Measurements from ENCODE around the gene NFATC3.

The NFATC3 gene

DNA sequence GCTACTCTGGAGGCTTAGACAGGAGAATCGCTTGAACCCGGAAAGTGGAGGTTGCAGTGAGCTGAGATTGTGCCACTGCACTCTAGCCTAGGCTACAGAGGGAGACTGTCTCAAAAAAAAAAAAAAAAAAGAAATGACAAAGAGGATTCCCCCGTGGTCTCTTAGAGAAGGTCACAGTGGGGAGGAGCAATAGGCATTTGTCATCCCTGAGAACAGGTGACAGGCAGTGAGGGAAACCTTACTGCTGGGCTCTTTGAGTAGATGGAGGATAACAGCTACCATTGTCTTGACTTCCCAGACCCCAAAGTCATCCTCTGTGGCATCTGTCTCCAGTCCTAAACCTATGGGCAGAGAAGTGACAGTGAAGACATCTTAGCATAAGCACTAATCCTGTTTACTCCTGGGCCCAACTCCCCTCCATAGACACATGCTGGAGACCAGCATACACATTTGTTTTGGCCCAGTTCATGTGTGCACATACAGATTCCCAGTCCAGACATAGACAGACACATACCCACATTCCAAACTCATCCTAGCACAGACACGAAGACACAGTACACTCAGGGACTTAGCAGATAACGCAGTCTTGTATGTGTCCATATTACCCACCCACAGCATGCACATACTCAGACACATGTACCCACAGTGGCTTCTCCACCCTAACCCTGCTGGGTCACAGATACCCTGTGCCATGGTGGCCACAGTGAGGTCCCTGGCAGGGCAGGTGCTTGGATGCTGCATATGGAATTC, 148.1 kb downstream of the NFATC3 start:
- DNase-seq, result no peak

DNA sequence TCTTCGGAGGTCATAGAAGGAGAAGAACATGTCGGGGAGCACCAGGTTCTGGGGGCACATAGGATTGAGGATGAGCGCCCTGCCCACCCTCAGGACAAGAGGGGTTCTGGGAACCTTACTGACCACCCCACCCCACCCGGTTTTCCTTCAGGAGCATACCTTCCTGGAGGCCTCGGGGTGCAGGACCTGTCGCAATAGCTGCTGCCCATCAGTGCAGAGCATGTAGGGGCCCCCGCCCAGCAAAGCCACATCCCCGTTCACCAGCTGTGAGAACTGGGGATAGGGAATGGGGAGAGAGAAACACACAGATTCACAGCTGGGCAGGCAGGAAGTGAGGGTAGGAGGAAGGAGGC, 148.6 kb downstream of the NFATC3 start:
- peak in 1 of 2 experiments; percentile 29 for DNase-seq

DNA sequence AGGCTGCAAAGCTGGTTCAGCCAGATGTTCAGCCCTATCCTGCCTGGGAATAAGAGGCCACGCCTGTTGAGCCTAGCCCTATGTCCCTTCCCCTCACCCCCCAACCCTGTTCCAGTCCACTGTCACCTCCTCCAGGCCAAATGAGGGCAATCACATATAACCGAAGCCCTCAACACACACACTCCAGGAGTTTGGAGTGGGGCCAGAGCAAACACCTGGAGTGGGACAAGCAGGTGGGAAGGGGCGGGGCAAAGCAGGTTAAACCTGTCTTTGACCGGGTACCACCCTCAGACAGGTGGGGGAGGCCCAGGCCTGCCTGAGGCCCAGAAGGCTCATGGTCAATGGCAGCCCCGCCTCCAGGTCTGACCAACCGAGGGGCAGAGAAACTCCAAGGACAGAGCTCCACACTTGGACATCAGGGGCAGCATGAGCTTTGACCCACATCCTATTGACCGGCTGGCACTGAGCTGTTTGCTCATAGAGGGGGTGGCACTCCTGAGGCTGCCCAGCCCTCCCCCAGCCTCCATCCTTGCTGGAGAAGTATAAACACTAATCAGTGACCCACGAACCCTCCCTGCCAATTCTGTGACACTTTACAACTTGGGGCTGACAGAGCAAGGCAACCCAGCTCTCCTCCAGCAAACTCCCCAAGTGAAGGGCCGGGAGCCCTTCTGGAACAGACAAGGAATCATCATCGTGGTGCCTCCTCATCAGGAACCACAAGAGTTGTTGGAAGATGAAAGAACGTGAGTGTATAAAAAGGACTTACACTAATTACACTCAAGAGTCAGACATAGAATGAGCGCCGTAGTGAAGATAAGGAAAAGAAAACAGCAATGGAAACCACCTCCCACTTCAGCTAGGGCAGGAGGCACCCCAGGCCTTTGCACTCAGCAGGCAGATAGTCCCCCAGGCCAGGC, 149.3 kb downstream of the NFATC3 start:
- DNase-seq, result no peak

DNA sequence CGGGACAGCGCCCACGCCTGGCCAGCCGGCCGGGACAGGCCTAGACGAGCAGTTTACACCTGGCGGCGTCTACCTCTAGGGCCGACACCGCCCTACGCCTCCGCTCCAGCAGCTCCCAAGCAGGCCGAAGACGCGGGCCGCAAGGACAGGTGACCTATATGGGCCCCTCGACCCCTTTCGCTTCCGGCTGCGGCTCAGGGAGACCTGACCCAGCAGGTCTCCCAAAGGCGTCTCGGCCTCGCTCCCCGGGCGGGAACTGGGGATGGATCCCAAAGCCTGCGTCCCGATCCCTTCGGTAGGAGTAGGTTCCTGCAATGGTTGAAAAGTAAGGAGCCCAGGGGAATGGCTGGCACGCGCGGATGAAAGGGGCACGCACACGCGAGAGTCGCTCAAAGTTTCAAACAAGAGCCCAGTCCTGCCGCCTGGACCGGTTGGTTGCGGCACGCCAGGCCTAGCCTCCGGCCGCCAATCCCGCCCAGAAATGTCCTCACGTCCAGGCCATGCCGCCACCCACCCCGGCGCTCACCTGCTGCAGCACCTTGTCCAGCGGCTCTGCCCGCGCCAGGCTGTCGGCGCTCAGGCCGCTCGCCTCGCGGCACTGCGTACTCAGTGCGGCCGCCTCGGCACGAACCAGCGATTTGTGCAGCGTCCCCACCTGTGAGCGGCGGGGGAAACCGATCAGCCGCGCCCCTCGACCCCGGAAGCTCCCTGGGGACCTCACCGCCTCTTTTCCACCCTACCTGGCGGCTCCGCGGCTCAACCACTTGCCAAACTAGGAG, 150.1 kb downstream of the NFATC3 start:
- DNase-seq, result no peak

DNA sequence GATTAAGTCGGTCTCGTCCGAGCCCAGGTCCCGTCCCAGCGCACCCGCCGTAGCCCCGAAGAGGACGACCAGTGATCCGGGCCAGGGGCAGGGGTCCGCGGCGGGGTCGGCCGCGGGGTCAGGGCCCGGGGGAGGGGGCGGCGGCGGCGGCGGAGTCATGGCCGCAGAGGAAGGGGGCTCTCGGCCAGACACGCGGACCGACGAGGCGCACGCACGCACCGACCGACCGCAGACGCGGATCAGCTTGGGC, 150.6 kb downstream of the NFATC3 start, which contains the start of gene ESRP2:
Gene ESRP2 (minus strand): TSS at position 241 of the 250 bp plus-strand sequence. CDS start 82 bp downstream, at position 159.
- DNase-seq, result no peak

DNA sequence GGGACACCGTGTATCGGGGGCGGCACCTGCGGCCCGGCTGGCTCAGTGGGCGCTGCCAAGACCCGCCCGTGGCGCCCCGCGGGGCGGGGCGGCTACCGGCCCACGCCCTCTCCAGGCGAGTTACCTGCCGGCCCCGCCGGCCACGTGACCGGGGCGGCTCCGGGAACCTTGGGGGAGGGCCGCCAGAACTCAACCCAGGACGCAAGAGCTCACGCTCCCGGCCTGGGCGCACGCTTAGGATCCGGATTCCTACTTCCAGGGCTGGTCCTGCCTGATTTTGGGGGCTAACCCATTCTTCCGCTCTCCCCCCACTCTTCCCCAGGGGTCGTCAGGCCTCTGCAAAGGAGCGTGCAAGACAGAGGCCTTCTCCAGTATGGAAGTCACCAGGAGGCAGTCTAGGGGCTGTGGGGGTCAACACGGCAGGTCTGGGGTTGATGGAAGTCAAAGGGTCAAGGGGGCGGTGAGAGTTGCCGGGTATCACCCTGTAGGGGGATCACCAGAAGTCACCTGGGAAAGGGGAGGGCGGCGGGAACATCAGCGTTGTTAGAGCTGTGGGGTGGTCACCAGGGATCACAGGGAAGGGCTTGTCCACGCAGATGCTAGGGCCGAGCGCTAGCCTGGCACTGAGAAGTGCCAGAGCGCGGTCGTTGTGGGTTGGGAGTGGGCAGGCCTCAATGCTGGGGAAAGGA, 151.1 kb downstream of the NFATC3 start:
- no peak for DNase-seq

DNA sequence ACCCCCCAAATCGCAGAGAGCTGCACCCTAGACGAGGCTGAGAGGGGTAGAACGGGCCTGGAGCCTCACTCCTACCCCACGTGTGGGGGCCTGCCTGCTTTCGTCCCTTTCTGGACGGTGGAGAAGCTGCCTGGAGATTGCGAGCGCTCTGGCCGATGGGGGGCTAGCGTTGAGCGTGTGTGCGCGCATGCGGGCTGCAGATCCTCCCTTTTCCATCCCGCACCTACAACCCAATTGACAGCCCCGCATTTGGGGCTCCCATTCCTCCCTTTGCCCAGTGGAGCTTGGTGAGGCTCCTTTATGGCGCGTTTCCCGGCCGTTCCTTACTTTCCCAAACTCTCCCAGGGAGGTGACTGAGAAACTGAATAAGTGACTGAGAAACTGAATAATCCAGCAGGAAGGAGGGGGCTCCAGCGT, 151.7 kb downstream of the NFATC3 start:
- no peak for DNase-seq

DNA sequence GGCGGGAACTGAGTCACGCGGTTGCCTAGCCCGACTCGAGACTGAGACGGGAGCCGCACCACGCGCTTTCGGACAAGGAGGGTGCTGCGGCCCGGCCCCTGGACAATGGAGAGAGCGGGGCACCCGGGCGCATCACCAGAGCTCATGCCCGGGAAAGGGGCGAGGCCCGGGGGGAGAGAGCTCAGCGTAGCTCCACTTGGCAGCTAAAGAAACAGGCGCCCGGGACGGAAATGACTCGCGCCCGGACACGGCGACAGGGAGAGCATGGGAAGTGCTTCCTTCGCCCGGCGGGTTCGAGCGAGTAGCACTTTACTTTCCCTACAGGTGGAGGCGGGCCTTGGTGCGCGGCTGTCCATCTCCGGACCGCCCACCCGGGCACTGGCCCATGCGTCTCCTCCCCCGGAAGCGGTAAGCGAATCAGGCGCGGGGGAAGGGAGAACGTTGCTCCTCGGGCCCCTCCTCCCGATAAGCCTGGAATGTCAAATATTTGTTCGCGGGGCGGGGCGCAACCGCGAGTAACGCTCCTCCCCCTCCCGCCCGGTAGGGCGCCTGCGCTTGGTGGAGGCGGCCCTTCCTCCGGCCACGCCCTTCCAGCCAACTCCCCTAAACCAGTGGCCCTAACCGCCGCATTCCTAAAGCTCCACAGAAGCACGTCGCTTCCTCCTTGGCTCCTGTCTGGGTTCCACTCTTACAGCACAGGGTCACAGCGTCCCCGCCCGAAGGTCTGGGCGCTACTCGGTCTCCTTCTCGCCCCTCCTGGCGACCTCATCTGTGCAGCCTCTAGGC, 152.3 kb downstream of the NFATC3 start:
- DNase-seq, result peak; percentile 94 to 100

DNA sequence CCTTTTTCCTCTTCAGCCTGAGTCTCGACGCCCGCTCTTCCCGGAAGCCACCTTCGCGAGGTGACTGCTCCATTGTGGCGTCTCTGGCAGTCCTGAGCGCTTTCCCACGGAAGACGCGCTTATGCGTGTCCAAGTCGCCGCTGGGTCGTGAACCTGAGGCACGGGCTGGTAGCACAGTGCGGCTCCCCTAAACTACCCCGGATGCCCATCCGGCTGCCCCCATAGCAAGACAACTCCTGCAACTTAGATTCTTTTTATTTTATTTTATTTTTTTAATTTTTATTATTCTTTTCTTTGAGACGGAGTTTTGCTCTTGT, 152.8 kb downstream of the NFATC3 start:
- no peak for DNase-seq

DNA sequence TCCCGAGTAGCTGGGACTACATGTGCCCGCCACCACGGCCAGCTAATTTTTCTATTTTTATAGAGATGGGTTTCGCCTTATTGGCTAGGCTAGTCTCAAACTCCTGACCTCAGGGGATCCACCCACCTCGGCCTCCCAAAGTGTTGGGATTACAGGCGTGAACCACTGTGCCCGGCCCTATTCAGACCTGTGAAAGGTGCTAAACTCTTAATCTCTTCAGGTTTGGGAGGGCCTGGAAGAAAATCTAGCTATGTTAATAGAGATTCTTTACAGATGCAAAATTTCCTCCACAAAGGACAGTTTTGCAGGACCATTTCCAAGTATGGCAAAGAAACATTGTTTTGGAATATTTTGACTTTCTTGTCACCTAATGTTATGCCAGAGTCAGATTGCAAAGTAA, 156.9 kb downstream of the NFATC3 start:
- no peak for DNase-seq

DNA sequence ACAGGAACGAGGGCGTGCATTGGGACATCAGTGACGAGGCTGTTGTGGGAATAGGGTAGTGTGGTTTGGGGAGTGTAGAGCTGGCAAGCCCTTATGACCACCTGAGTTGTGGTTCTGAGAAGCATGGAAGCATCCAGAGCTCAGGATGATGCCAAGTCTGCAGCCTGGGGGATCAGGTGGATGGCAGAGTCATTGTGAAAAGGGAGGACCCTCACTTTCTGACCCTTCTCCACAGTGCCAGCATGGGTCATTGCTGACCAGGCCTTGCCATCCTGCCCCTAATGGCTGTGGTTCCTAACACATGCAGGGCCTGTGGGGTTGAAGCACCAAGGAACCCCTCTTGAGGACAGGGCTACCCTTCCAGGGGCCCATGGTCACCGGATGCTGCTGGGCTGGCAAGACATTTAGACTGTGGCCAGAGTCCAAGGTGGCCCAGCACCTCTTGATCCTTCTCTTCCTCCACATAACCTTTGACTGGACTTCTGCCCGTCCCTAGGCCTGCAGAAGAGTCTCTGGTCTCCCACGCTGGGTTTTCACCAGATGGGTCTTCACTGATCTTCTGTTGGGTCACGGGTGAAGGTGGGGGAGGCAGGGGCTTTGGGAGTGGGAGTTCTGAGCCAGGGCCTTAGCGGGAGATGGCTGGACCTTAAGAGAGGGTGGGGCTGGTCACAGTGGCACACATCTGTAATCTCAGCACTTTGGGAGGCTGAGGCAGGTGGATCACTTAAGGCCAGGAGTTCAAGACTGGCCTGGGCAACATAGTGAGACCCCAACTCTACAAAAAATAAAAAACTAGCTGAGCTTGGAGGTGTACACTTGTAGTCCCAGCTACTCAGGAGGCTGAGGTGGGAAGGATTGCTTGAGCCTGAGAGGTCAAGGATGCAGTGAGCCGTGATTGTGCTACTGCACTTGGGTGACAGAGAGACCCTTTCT, 158.0 kb downstream of the NFATC3 start:
- no peak for DNase-seq

DNA sequence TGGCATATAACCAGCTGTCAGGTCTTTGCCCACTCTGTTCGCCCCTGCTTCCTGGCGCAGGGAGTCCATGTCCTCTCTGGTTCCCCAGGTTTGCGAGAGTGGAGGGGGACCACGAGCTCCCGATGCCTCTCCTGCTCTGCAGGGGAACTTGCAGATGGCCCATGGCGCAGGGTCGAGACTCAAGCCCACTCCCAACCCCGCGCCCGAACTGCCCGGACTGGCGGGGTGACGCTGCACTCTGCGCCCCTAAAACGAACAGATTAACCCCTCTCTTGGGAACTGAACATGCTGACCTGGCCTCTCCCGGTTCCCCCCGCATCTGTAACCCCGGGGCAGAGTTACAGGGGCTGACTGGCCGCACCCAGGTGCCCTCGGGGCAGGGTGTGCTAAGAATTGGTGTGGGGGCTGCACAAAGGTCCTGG, 159.3 kb downstream of the NFATC3 start:
- DNase-seq, result no peak

DNA sequence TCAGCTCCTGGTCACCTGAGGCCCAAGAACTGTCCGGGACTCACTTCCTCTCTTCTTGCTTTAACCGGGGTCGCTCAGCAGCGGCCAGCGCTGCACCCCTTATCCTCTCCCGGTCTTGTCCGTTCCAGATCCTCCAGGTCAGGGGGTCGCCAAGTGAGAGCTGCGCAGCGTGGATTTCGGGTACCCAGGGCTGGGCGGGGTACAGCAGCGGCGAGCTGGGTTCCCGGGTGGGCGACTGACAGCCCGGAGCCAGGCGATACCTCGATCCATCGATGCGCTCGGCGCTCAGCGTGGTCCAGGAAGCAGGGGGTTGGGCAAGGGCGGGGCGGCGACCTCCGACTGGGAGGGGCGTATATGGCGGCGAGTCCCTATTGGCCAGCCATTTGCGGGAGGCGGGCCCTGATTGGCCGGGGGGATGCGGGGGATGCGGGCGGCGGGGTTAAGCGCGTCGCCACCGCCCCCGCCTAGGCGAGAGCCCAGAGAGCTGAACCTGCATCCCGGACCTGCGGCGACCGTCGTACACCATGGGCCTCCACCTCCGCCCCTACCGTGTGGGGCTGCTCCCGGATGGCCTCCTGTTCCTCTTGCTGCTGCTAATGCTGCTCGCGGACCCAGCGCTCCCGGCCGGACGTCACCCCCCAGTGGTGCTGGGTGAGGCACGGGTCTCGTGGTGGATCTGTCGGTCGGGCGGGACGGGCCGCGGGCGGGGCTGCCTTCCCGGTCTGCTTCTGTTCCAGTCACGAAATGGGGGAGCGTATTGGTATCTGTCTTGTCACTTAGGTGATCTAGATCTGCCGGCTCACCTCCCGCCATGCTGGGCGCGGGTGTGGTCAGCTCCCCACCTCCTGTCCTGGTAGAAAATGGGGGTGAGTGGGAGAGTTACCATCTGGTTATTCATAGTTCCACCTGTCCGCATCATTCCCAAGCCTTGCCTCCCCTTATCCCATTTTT, 160.0 kb downstream of the NFATC3 start, which contains the start of gene PLA2G15:
Gene PLA2G15 (plus strand): TSS at position 471 of the 951 bp plus-strand sequence. CDS start 54 bp downstream, at position 525.
- peak; percentile 77 to 83 for DNase-seq

DNA sequence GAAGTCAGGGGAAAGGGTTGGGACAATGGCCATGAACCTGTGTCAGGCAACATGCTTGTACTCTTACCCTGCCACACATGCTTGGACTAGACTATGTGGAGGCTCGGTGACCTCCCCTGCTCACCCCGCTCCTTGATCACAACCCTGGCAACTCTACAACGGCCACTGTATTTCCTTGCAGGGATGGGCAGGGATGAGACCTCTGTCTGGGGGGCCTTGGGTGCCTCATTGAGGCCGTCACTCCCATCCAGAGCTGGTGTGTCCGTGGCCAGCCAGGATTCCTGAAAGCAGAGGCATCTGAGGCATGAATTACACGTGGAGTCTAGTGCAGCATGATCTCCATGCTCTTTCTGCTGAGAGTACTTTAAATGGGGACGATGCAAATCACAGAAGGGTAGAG, 161.0 kb downstream of the NFATC3 start:
- no peak for DNase-seq

DNA sequence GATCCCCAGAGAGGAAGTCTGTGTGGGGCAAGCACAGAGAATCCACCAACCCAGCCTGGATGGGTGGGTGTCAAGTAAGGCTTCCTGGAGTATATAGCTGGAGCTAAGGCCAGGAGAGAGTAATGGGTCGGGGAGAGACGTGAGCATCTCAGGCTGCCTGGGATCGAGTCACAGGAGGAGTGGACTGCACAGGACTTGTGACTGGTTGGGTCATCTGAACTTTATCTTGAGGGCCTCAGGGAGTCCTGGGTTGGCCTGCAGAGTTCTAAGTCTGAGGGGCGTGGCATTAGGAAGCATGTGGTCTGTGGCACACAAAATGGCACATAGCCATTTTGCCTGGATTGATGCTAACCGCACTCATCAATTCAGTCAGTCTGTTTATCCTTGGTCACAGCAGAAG, 161.5 kb downstream of the NFATC3 start:
- DNase-seq, result no peak

DNA sequence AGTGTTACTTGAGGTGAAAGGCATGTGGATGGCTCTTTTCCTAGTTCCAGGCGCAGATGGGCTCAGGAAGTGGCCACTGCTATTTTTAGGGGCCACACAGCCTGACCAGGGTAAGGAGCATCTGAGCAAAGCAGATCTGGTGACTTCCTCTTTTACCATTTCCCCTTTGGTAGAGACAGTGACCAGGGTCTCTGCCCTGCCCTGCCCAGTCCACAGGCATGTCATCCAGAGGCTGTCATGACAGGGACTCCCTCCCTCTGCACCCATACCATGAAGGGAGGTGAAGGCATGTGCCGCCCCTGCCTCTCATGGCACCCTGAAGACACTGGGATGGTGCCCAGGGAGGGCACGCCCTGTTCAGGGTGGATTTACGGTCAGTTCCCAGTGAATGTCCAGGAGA, 162.2 kb downstream of the NFATC3 start:
- DNase-seq, result peak; percentile 18 to 23

DNA sequence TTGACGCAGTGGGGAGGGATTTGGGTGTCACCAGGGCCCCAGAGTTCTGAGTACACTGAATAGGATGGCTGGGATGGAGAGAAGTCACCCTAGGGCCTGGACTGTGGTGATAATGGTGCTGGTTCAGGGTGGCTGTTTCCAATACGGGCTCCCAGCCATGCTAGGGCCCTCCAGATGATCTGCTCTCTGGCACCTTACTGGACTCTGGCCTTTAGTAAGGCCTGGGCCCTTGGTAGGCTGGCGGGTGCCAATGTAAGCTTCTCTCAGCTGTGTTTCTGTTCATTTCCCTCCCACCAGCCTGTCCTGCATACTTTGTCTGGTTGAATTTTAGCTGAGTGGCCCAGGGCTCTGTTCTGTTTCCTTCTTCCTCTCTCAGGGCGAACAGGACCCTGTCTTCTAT, 162.8 kb downstream of the NFATC3 start:
- no peak for DNase-seq

DNA sequence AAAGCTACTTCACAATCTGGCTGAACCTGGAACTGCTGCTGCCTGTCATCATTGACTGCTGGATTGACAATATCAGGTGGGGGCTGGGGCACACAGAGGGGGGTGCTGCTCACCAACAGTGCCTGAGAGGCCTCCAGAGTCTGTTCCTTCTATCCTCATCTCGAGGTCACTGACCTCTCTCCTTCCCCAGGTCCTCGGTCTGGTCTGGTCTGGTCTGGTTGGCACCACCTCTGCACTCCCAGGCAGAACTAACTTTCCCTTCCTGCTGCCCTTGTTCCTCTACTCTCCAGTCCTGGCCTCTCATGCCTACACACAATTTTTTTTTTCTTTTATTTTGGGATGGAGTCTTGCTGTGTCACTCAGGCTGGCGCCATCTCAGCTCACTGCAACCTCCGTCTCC, 164.2 kb downstream of the NFATC3 start:
- no peak for DNase-seq

DNA sequence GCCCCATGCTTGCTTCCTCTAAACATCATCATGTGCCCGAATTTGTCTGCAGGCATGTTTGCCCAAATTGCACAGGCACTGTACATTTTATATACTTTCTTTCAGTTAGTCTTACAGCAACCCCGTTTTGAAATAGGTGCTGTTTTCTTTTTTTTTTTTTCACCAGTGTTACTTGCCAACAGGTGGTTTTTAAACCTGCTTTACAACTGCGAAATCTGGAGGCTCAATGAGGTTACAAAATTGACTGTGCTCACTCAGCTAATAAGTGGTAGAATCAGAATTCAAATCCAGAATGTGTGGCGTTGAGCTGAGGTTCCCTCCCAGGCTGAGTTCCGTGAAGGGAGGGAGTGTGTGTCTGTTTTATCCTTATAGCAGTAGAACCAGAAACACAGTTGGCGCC, 165.8 kb downstream of the NFATC3 start:
- no peak for DNase-seq

DNA sequence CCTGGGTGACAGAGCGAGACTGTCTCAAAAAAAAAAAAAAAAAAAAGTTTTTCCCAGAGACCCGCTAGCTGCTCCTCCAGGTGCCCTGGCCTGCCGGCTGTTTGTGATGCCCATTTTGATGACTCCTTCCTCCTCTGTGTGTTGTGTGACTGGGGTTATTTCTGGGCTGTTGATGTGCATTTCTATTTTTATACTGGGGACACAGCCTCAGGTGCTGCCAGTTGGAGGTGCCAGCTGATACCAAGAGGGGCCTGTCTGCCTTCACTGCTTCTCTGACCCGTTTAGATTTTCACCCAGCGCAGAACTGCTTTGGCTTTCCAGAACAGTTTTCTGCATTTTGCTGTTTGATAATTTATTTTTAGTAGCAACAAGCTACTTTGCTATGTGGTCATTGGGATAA, 166.7 kb downstream of the NFATC3 start:
- DNase-seq, result no peak

Data from Kasumi-1 (cell line).